ENCODE data around the gene NMNAT3.

DNA sequence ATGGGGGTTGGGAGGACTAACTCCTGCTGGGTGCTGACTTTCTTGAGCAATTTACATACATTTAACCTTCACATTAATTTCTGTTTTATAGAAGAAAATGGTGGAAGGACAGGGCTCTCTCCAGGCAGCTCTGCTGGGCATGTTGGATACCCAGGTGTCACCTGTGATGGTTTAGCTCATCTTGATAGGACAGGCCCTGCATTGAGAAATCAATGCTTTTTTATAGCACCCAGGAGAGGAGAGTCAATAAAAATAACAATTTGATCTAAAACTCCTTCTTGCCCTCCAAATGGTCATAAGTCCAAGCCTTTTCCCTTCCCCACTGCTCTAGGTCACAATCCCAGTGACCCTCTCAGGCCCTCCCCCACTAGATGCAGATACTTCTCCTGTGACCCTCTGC is 90.0 kb downstream of the NMNAT3 start:
- no peak for TF ChIP-seq POLR2A (IDR thresholded peaks at IDR 0.05)
- TF ChIP-seq, protein P1, sequence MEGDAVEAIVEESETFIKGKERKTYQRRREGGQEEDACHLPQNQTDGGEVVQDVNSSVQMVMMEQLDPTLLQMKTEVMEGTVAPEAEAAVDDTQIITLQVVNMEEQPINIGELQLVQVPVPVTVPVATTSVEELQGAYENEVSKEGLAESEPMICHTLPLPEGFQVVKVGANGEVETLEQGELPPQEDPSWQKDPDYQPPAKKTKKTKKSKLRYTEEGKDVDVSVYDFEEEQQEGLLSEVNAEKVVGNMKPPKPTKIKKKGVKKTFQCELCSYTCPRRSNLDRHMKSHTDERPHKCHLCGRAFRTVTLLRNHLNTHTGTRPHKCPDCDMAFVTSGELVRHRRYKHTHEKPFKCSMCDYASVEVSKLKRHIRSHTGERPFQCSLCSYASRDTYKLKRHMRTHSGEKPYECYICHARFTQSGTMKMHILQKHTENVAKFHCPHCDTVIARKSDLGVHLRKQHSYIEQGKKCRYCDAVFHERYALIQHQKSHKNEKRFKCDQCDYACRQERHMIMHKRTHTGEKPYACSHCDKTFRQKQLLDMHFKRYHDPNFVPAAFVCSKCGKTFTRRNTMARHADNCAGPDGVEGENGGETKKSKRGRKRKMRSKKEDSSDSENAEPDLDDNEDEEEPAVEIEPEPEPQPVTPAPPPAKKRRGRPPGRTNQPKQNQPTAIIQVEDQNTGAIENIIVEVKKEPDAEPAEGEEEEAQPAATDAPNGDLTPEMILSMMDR (IDR thresholded peaks at IDR 0.05) = no peak
